B cell (primary cell): Measurements from ENCODE around the gene MBOAT1. TPM values are rescaled to one million over a fixed set of nuclear protein-coding genes. Genes with fewer than 3 reads are reported as not detected.

Experiments
- ATAC-seq: fragments of 200-7000 bp; cut with Tn5 transposase; one replicate; pipeline ENCODE4 v1.10.0; 2021; ENCODE audit warnings: low read depth, mild to moderate bottlenecking, moderate number of reproducible peaks, moderate library complexity
- CTCF ChIA-PET: fragments of 350-600 bp; sonication (Branson Sonifier 250); formaldehyde crosslinking; loops from one replicate; lab custom pipeline; 2021; ENCODE audit warnings: antibody characterized with exemption, inconsistent platforms; lab: Charles Lee
- POLR2A ChIA-PET: fragments of 350-600 bp; sonication (Branson Sonifier 250); formaldehyde crosslinking; loops from one replicate; lab custom pipeline; 2021; ENCODE audit warnings: antibody characterized with exemption; lab: Charles Lee
- DNase-seq: peaks from one replicate; pipeline ENCODE4 v3.0.0; 2013
- H2AFZ ChIP-seq: 2 replicates; pipeline ENCODE4 v1.6.1; 2012; ENCODE audit warnings: mild to moderate bottlenecking, low read depth, low read length; ENCODE audit not compliant: insufficient read depth, poor library complexity, severe bottlenecking
- H3K27ac ChIP-seq, 2 donors: 1 replicate in 1 of 2; 2 replicates in 1 of 2; pipeline ENCODE4 v1.5.1; 2012 to 2013; ENCODE audit warnings: low read length in 2 of 2, mild to moderate bottlenecking in 2 of 2, moderate library complexity in 1 of 2
- H3K27me3 ChIP-seq, 4 experiments: fragments of 200-600 bp in 1 of 4; sonication (generic) in 1 of 4; replicated peaks in 1 of 4; 1 replicate in 2 of 4; 2 replicates in 2 of 4; pipeline versions ENCODE4 v1.6.1 to v1.7.0; 2013 to 2016; ENCODE audit warnings: low read length in 3 of 4, mild to moderate bottlenecking in 2 of 4, mixed read lengths in 1 of 4, moderate library complexity in 1 of 4; ENCODE audit not compliant: insufficient read depth in 4 of 4, control insufficient read depth in 3 of 4; ENCODE audit errors: control extremely low read depth in 1 of 4
- H3K36me3 ChIP-seq, 2 experiments: replicated peaks in 1 of 2; 1 replicate in 1 of 2; 2 replicates in 1 of 2; pipeline versions ENCODE4 v1.6.1 to v1.7.1; 2013; ENCODE audit warnings: low read length in 1 of 2; ENCODE audit not compliant: insufficient read depth in 2 of 2, control insufficient read depth in 1 of 2; ENCODE audit errors: control extremely low read depth in 1 of 2, extremely low read depth in 1 of 2
- H3K4me1 ChIP-seq, 2 donors: fragments of 200-600 bp in 1 of 2; sonication (generic) in 1 of 2; 1 replicate in 1 of 2; 2 replicates in 1 of 2; pipeline versions ENCODE4 v1.5.1 to v1.6.1; 2013 to 2017; ENCODE audit warnings: low read length in 2 of 2; ENCODE audit not compliant: control insufficient read depth in 2 of 2, insufficient read depth in 2 of 2
- H3K4me2 ChIP-seq: replicated peaks from 2 replicates; pipeline ENCODE3; 2012; ENCODE audit warnings: mild to moderate bottlenecking, low read depth, low read length; ENCODE audit not compliant: poor library complexity, severe bottlenecking
- H3K4me3 ChIP-seq, 5 experiments: fragments of 200-600 bp in 1 of 5; sonication (generic) in 1 of 5; 1 replicate in 3 of 5; 2 replicates in 2 of 5; pipeline versions ENCODE4 v1.5.1 to v1.7.0; 2011 to 2016; ENCODE audit warnings: low read length in 4 of 5, mild to moderate bottlenecking in 4 of 5, low read depth in 2 of 5, control low read depth in 1 of 5, moderate library complexity in 1 of 5; ENCODE audit not compliant: insufficient read depth in 1 of 5; ENCODE audit errors: control extremely low read depth in 1 of 5, extremely low read depth in 1 of 5
- H3K79me2 ChIP-seq: fragments of 200-600 bp; sonication (generic); one replicate; pipeline ENCODE4 v1.6.0; 2016; ENCODE audit warnings: low read length; ENCODE audit not compliant: control insufficient read depth, insufficient read depth
- H3K9ac ChIP-seq: fragments of 200-600 bp; sonication (generic); 2 replicates; pipeline ENCODE4 v1.6.1; 2017; ENCODE audit warnings: mild to moderate bottlenecking, low read length, moderate library complexity
- H3K9me3 ChIP-seq, 3 donors: one replicate each; pipeline versions ENCODE4 v1.6.1 to v1.7.1; 2013; ENCODE audit warnings: low read length in 2 of 3; ENCODE audit not compliant: control insufficient read depth in 2 of 3, insufficient read depth in 1 of 3; ENCODE audit errors: control extremely low read depth in 1 of 3
- H4K20me1 ChIP-seq: 2 replicates; pipeline ENCODE4 v1.6.0; 2012; ENCODE audit warnings: mild to moderate bottlenecking, low read length; ENCODE audit not compliant: insufficient read depth, control insufficient read depth, poor library complexity, severe bottlenecking
- H3K27ac Mint-ChIP-seq: one replicate; pipeline ENCODE4 v1.8.0; 2021; ENCODE audit warnings: mixed read lengths
- H3K27me3 Mint-ChIP-seq: one replicate; pipeline ENCODE4 v1.8.0; 2021; ENCODE audit warnings: mixed read lengths
- H3K4me1 Mint-ChIP-seq: one replicate; pipeline ENCODE4 v1.8.0; 2021; ENCODE audit warnings: mixed read lengths
- H3K4me3 Mint-ChIP-seq: one replicate; pipeline ENCODE4 v1.8.0; 2021; ENCODE audit warnings: mixed read lengths
- H3K9me3 Mint-ChIP-seq: one replicate; pipeline ENCODE4 v1.8.0; 2022; ENCODE audit warnings: mixed read lengths; ENCODE audit not compliant: insufficient read depth
- CTCF ChIP-seq: fragments of 200-600 bp; IDR thresholded peaks from one replicate; pipeline ENCODE4 v1.8.0; 2022; ENCODE audit warnings: antibody characterized with exemption, mild to moderate bottlenecking
- EZH2 ChIP-seq: IDR thresholded peaks from 2 replicates; pipeline ENCODE4 v1.6.1; 2012; ENCODE audit warnings: borderline replicate concordance, low read depth, mild to moderate bottlenecking, moderate library complexity, low read length; ENCODE audit not compliant: insufficient read depth, poor library complexity, severe bottlenecking
- WGBS: methylation state at CpG from one replicate; pipeline ENCODE4 v1.1.5; 2013; ENCODE audit warnings: missing lambda C conversion rate; ENCODE audit not compliant: insufficient coverage; 5-methylcytosine and 5-hydroxymethylcytosine counted together
- intact Hi-C: fragments of 100-400 bp; cut with micrococcal nuclease; formaldehyde crosslinking; loops from one replicate; pipeline ENCODE4 v1.10.0; 2022
- polyA plus RNA-seq: library from polyadenylated mRNA; depleted of rRNA; stranded (reverse); fragments of >200 nt; gene quantifications from 2 replicates; pipeline ENCODE4 v1.2.3, GENCODE V29; 2012
- total RNA-seq, 2 donors: library from RNA; stranded (reverse); fragments of 120-200 nt in 1 of 2; gene quantifications; 1 replicate in 1 of 2; 2 replicates in 1 of 2; pipeline versions ENCODE4 v1.2.3 to v1.2.4, GENCODE V29; 2013 to 2022

Gene MBOAT1
- total and polyA plus RNA-seq, 2 donors (not counting 1 experiment from before 2014, with no cell fraction given): 5.4 to 8.1 TPM

GRCh38 chr6:20188630-20189075 is 23.6 kb downstream of the MBOAT1 start:
- H3K27me3 ChIP-seq: no peaks in the 10 kb centered on the region
- no peak overlapping the region for H3K4me3 Mint-ChIP-seq
- no peak overlapping the region for H3K27ac ChIP-seq
- no peaks in the 10 kb centered on the region for H4K20me1 ChIP-seq
- H3K9me3 ChIP-seq: peaks cover 0 to 4% (median under 1%) of the 10 kb centered on the region in 3 donors
- H3K27ac Mint-ChIP-seq: no peak overlapping the region
- intact Hi-C loops: no loop called here
- no peak overlapping the region for H2AFZ ChIP-seq
- H3K27me3 Mint-ChIP-seq: no peaks in the 10 kb centered on the region
- TF ChIP-seq EZH2: no peak
- no peak for TF ChIP-seq CTCF
- H3K9me3 Mint-ChIP-seq: peaks cover 3% of the 10 kb centered on the region
- DNase-seq (no peak), ATAC-seq (no peak)
- H3K79me2 ChIP-seq: no peaks in the 10 kb centered on the region
- no peaks in the 10 kb centered on the region for H3K4me1 ChIP-seq
- no peak overlapping the region for H3K9ac ChIP-seq
- no peak overlapping the region for H3K4me3 ChIP-seq
- no peak overlapping the region for H3K4me2 ChIP-seq
- POLR2A ChIA-PET: no interaction called here
- H3K4me1 Mint-ChIP-seq: no peaks in the 10 kb centered on the region
- peaks cover 0 to 2% of the 10 kb centered on the region in 2 experiments for H3K36me3 ChIP-seq
- CTCF ChIA-PET: no interaction called here

- intact Hi-C loops: no loop called here
- Histone ChIP-seq H4K20me1 (no peaks in the 10 kb centered on the region), H3K36me3 (peaks cover 0 to 2% of the 10 kb centered on the region in 2 experiments), H3K9me3 (peaks cover 0 to 13% (median 9%) of the 10 kb centered on the region in 3 donors), H3K27me3 (no peaks in the 10 kb centered on the region), H3K27ac (no peak overlapping the region), H3K79me2 (no peaks in the 10 kb centered on the region), H3K4me3 (no peak overlapping the region), H2AFZ (no peak overlapping the region), H3K9ac (no peak overlapping the region), H3K4me1 (no peaks in the 10 kb centered on the region), H3K4me2 (no peak overlapping the region)
- Mint-ChIP-seq H3K27ac (no peak overlapping the region), H3K27me3 (no peaks in the 10 kb centered on the region), H3K4me3 (no peak overlapping the region), H3K9me3 (peaks cover 4% of the 10 kb centered on the region), H3K4me1 (no peaks in the 10 kb centered on the region)
- no peak for DNase-seq
- ChIA-PET CTCF (no interaction called here), POLR2A (no interaction called here)
- TF ChIP-seq CTCF (no peak), EZH2 (no peak)
- 98% methylated on average over 4 of the region's 5 CpGs for WGBS
- ATAC-seq: no peak
These were observed 25.3 kb downstream of the MBOAT1 start for GRCh38 chr6:20186981-20187380.
